WTC11 (cell line): Measurements from ENCODE around the gene LIMCH1.

Source experiments
- E2F4 ChIP-seq: sonication (generic); formaldehyde crosslinking; IDR thresholded peaks from 2 replicates; pipeline ENCODE4 v1.8.1; 2022; ENCODE audit warnings: low read depth, mild to moderate bottlenecking, moderate library complexity, missing genetic modification reagents, borderline replicate concordance
- MAX ChIP-seq: sonication (generic); formaldehyde crosslinking; IDR thresholded peaks from 2 replicates; pipeline ENCODE4 v1.8.0; 2022; ENCODE audit warnings: mild to moderate bottlenecking, missing genetic modification reagents

DNA sequence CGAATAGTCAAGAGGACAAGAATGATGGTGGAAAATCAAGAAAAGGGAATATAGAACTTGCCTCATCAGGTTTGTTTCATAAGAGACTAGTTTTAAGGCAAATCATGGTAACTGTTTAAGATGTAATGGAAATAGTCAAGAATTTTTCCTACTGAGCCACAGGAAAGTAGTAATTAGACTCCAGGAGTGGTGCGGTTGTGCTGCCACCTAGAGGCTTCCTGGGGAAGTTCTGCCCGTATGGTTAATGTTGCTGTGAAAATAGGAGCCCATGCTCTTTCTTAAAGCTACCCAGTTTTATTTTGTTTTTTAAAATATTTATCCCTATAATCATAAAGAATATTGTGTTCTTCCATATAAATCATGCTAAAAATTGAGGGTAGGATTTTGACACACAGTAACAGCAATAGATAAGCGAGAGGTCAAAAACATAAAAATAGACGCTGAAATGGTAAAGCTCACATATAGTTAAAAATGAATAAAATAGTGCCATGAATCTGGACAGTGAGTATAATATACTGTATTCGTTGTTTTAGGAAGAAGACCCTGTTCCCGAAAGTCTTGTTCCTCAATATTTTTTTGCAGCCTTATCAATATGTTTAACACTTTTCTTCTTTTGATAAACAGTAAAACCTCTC, 123.6 kb downstream of the LIMCH1 start:
- no peak for TF ChIP-seq E2F4 (CRISPR knock-in tag)
- no peak for TF ChIP-seq MAX (CRISPR knock-in tag)
